ENCODE data around the gene GORAB. TPM values are rescaled to one million over a fixed set of nuclear protein-coding genes. Genes with fewer than 3 reads are reported as not detected.

The GORAB gene
- total and polyA plus RNA-seq, 2 of the 8 experiments (the other 6 are each of a cell fraction or from before 2014, with no cell fraction given), result 4.0 to 9.6 TPM

GRCh38 chr1:170562646-170563338, 30.8 kb downstream of the GORAB start:
- ChIA-PET POLR2A (ENCODE audit: partially characterized antibody) (interaction anchor here (1.0 kb wide), 1 partner anchor 15 kb away, joined by 3 read pairs; no protein-coding TSS in a partner anchor), CTCF (ENCODE audit: partially characterized antibody) (interaction anchor here (0.5 to 1.0 kb wide), 5 partner anchors 118 to 413 kb away, joined by 3 read pairs; no protein-coding TSS in a partner anchor)
- peak overlapping the region in 1 of 4 experiments; percentile 13; a peak in 1 of 8 replicates for H3K4me3 ChIP-seq (ENCODE audit: extremely low read depth in 1 of 4, insufficient read depth in 2 of 4, low read depth in 3 of 4, low read length in 4 of 4)
- H2BK12ac ChIP-seq (ENCODE audit: low read depth, low read length), result peak overlapping the region; percentile 89
- H3K4me2 ChIP-seq (ENCODE audit: insufficient read depth in 1 of 2, low read depth in 2 of 2, low read length in 2 of 2), result peak overlapping the region; percentile 5 to 16; a peak in 2 of 4 replicates
- H3K4ac ChIP-seq (replicated peaks; ENCODE audit: insufficient read length, low read depth, low read length), result peak overlapping the region; percentile 81
- FAIRE-seq, result peak; percentile 13
- peak in 1 of 2 experiments; percentile 23 for DNase-seq (ENCODE audit: low read depth in 1 of 2, low spot score in 2 of 2)
- H3K79me1 ChIP-seq (ENCODE audit: low read depth, low read length), result no peaks in the 10 kb centered on the region
- peaks cover 5 to 10% (median 7%) of the 10 kb centered on the region in 4 experiments; a peak in 6 of 7 replicates for H3K4me1 ChIP-seq (replicated peaks in 1 of 4; ENCODE audit: control insufficient read depth in 3 of 4, insufficient read depth in 4 of 4, low read length in 3 of 4)
- peak overlapping the region; percentile 95; the same call in 1 of the 2 replicates for H2BK20ac ChIP-seq (ENCODE audit: low read length)
- 56% methylated on average over 7 of the region's 7 CpGs; no CpG with 5 or more reads in 1 of the 2 experiments for WGBS, 2 experiments (ENCODE audit: extremely low coverage in 1 of 2, insufficient coverage in 1 of 2, insufficient read length in 1 of 2, insufficient replicate concordance in 2 of 2, low coverage in 1 of 2, low lambda C conversion rate in 2 of 2, missing lambda C conversion rate in 1 of 2)
- H3K9me3 ChIP-seq (ENCODE audit: insufficient read depth in 2 of 2, low read depth in 1 of 2, low read length in 1 of 2), result no peaks in the 10 kb centered on the region
- no peak overlapping the region for H3K9ac ChIP-seq (replicated peaks in 1 of 4; ENCODE audit: extremely low read depth in 1 of 4, low read depth in 3 of 4, low read length in 3 of 4)
- no peaks in the 10 kb centered on the region; a peak in 1 of 7 replicates for H3K27me3 ChIP-seq (replicated peaks in 1 of 4; ENCODE audit: control insufficient read depth in 3 of 4, extremely low read depth in 1 of 4, insufficient read depth in 3 of 4, low read length in 3 of 4)
- no peak overlapping the region for H3K56ac ChIP-seq (replicated peaks; ENCODE audit: insufficient read length, low read depth, low read length)
- H3K27ac ChIP-seq (ENCODE audit: low read depth, low read length), result 0 out of 2 replicates have a peak overlapping the region, but pooled peaks have one; percentile 22
- H3K23me2 ChIP-seq (ENCODE audit: low read depth, low read length), result no peaks in the 10 kb centered on the region
- no peaks in the 10 kb centered on the region for H3K36me3 ChIP-seq (ENCODE audit: control insufficient read depth in 2 of 4, insufficient read depth in 4 of 4, low read length in 3 of 4)
- no peak overlapping the region for H3K14ac ChIP-seq (ENCODE audit: insufficient read length)
- no peak overlapping the region for H2BK15ac ChIP-seq (ENCODE audit: low read length)
- no peak overlapping the region for H4K5ac ChIP-seq (ENCODE audit: insufficient read length, low read depth, low read length)
- H3K18ac ChIP-seq (ENCODE audit: extremely low read depth, low read length), result peak overlapping the region; percentile 43; the same call in 1 of the 2 replicates
- H2BK5ac ChIP-seq (ENCODE audit: low read depth, low read length), result peak overlapping the region; percentile 88; the same call in 1 of the 2 replicates
- no peaks in the 10 kb centered on the region for H3K79me2 ChIP-seq (ENCODE audit: control insufficient read depth in 1 of 2, insufficient read depth in 2 of 2, low read length in 2 of 2)
- H4K20me1 ChIP-seq (replicated peaks in 1 of 2; ENCODE audit: control insufficient read depth in 1 of 2, insufficient read depth in 2 of 2, low read length in 2 of 2), result no peaks in the 10 kb centered on the region
- no peak overlapping the region for H2AK5ac ChIP-seq (ENCODE audit: low read depth, low read length)
- H4K91ac ChIP-seq (replicated peaks; ENCODE audit: insufficient read length, low read length), result peak overlapping the region; percentile 54
- H2AFZ ChIP-seq (ENCODE audit: low read length), result peak overlapping the region; percentile 93
- no peak overlapping the region for H4K8ac ChIP-seq (ENCODE audit: extremely low read depth, insufficient read depth, low read length)
- H2BK120ac ChIP-seq (replicated peaks; ENCODE audit: low read depth, low read length), result peak overlapping the region; percentile 10
- no peak overlapping the region for H3K23ac ChIP-seq (ENCODE audit: insufficient read length)
- 0 out of 2 replicates have a peak, but pooled peaks have one; percentile 28 for TF ChIP-seq TEAD4 (IDR thresholded peaks at IDR 0.05; ENCODE audit: low read depth, low read length)
- TF ChIP-seq GABPA (IDR thresholded peaks at IDR 0.05; ENCODE audit: borderline replicate concordance, insufficient read depth, low read length), result no peak
- TF ChIP-seq RBBP5 (IDR thresholded peaks at IDR 0.05; ENCODE audit: borderline replicate concordance, low read depth, low read length), result no peak
- TF ChIP-seq SP1 (IDR thresholded peaks at IDR 0.05; ENCODE audit: low read depth, low read length), result 0 out of 2 replicates have a peak, but pooled peaks have one; percentile 24
- TF ChIP-seq TAF7 (optimal IDR thresholded peaks at IDR 0.05; ENCODE audit: borderline replicate concordance, low read depth, low read length), result no peak
- no peak for TF ChIP-seq SRF (IDR thresholded peaks at IDR 0.05; ENCODE audit: low read depth, low read length)
- 0 out of 2 replicates have a peak, but pooled peaks have one; percentile 70 for TF ChIP-seq JUN (IDR thresholded peaks at IDR 0.05; ENCODE audit: low read depth, low read length)
- TF ChIP-seq KDM1A (IDR thresholded peaks at IDR 0.05; ENCODE audit: borderline replicate concordance, low read length), result no peak
- TF ChIP-seq CBX5 (IDR thresholded peaks at IDR 0.05; ENCODE audit: low read depth, low read length), result no peak
- TF ChIP-seq ASH2L (IDR thresholded peaks at IDR 0.05; ENCODE audit: low read length), result peak; percentile 64
- TF ChIP-seq ATF3 (IDR thresholded peaks at IDR 0.05; ENCODE audit: insufficient read depth, low read depth, low read length), result 0 out of 2 replicates have a peak, but pooled peaks have one; percentile 29

Data from H1 (cell line).